HepG2 (cell line): Measurements from ENCODE around the gene NRN1. TPM values are rescaled to one million over a fixed set of nuclear protein-coding genes. Genes with fewer than 3 reads are reported as not detected.

Source experiments
- ATAC-seq: fragments of 200-7000 bp; cut with Tn5 transposase; 3 replicates; pipeline ENCODE4 v1.9.1; 2020; ENCODE audit warnings: mild to moderate bottlenecking, moderate library complexity
- BruUV-seq: library from RNA; stranded (reverse); fragments of 400-500 nt; replicated peaks from 2 replicates; lab custom pipeline; 2021; lab: Mats Ljungman, UMichigan
- CTCF ChIA-PET: fragments of 300-600 bp; formaldehyde crosslinking; extraction: SDS; loops from one replicate; lab custom pipeline; 2021; ENCODE audit warnings: low total read pairs, inconsistent platforms, low intra/inter-chr PET ratio; lab: Yijun Ruan, JAX
- POLR2A ChIA-PET: fragments of 350-600 bp; sonication (Branson Sonifier 250); formaldehyde crosslinking; loops from one replicate; lab custom pipeline; 2020; ENCODE audit warnings: antibody characterized with exemption, inconsistent platforms; lab: Yijun Ruan, JAX
- DNase-seq: peaks from one replicate; pipeline ENCODE4 v3.0.0-alpha.2; 2015; ENCODE audit warnings: low spot score
- FAIRE-seq: peaks from 3 replicates; lab custom pipeline; 2011; peaks lifted over from hg19 to GRCh38; lab: Jason Lieb, UNC
- H2AFZ ChIP-seq: one replicate; pipeline ENCODE4 v1.6.1; 2011; ENCODE audit warnings: low read length, inconsistent platforms
- H3K27ac ChIP-seq: fragments of 300-600 bp; 3 replicates; pipeline ENCODE4 v1.8.0; 2011; ENCODE audit warnings: mixed run types, mild to moderate bottlenecking, mixed read lengths, low read length, inconsistent platforms; ENCODE audit not compliant: insufficient read depth; ENCODE audit errors: extremely low read length
- H3K27me3 ChIP-seq, 2 experiments: fragments of 200-600 bp in 1 of 2; 2 replicates in 1 of 2; 3 replicates in 1 of 2; pipeline versions ENCODE4 v1.6.0 to v1.8.0; 2011; ENCODE audit warnings: low read length in 2 of 2, mild to moderate bottlenecking in 2 of 2, moderate library complexity in 2 of 2, inconsistent platforms in 1 of 2; ENCODE audit not compliant: insufficient read depth in 2 of 2, control insufficient read depth in 1 of 2
- H3K36me3 ChIP-seq, 2 experiments: fragments of 200-600 bp in 1 of 2; replicated peaks in 1 of 2; 2 replicates in 1 of 2; 3 replicates in 1 of 2; pipeline versions ENCODE4 v1.5.1 to v1.8.0; 2011; ENCODE audit warnings: low read length in 2 of 2, inconsistent platforms in 1 of 2; ENCODE audit not compliant: insufficient read depth in 2 of 2, control insufficient read depth in 1 of 2
- H3K4me1 ChIP-seq: 2 replicates; pipeline ENCODE4 v1.5.1; 2012; ENCODE audit warnings: low read length, inconsistent platforms; ENCODE audit not compliant: insufficient read depth
- H3K4me2 ChIP-seq: 2 replicates; pipeline ENCODE4 v1.6.0; 2011; ENCODE audit warnings: low read depth, low read length, inconsistent platforms
- H3K4me3 ChIP-seq, 3 experiments: fragments of 200-600 bp in 1 of 3; sonication (generic), shearing (Covaris generic) in 1 of 3; replicated peaks in 1 of 3; 2 replicates each; pipeline ENCODE4 v1.5.1; 2011 to 2016; ENCODE audit warnings: low read length in 3 of 3, inconsistent platforms in 2 of 3, low read depth in 2 of 3, mild to moderate bottlenecking in 2 of 3, control low read depth in 1 of 3, mixed read lengths in 1 of 3; ENCODE audit not compliant: insufficient read depth in 1 of 3
- H3K79me2 ChIP-seq: one replicate; pipeline ENCODE4 v1.6.1; 2011; ENCODE audit warnings: low read length, inconsistent platforms; ENCODE audit not compliant: insufficient read depth
- H3K9ac ChIP-seq: 2 replicates; pipeline ENCODE4 v1.6.0; 2011; ENCODE audit warnings: mild to moderate bottlenecking, low read depth, low read length, inconsistent platforms; ENCODE audit not compliant: insufficient read depth
- H3K9me3 ChIP-seq: 2 replicates; pipeline ENCODE4 v1.5.1; 2012; ENCODE audit warnings: mild to moderate bottlenecking, low read length
- H4K20me1 ChIP-seq: 2 replicates; pipeline ENCODE4 v1.6.0; 2011; ENCODE audit warnings: inconsistent platforms, mild to moderate bottlenecking, low read length, moderate library complexity; ENCODE audit not compliant: insufficient read depth
- ARID4A ChIP-seq: sonication (generic); formaldehyde crosslinking; IDR thresholded peaks from 2 replicates; pipeline ENCODE4 v1.5.0; 2020; ENCODE audit warnings: mild to moderate bottlenecking, missing genetic modification reagents, borderline replicate concordance
- CEBPB ChIP-seq: IDR thresholded peaks from 2 replicates; pipeline ENCODE4 v1.6.1; 2011; ENCODE audit warnings: low read depth, low read length, improper control_type of control experiment, borderline replicate concordance
- RCOR2 ChIP-seq: IDR thresholded peaks from 2 replicates; pipeline ENCODE4 v1.6.1; 2016; ENCODE audit warnings: missing biosample characterization, missing genetic modification reagents
- XRCC5 ChIP-seq: fragments of 200-400 bp; formaldehyde crosslinking; optimal IDR thresholded peaks from 2 replicates; pipeline ENCODE3; 2017; ENCODE audit warnings: mild to moderate bottlenecking, low read length
- ZNF562 ChIP-seq: sonication (generic); formaldehyde crosslinking; IDR thresholded peaks from 2 replicates; pipeline ENCODE4 v1.8.0; 2022; ENCODE audit warnings: missing genetic modification reagents, borderline replicate concordance
- WGBS: methylation state at CpG from one replicate; pipeline ENCODE4 v1.1.6; 2017; ENCODE audit warnings: low lambda C conversion rate; 5-methylcytosine and 5-hydroxymethylcytosine counted together
- in situ Hi-C: cut with HindIII; loops from 2 replicates; pipeline ENCODE4 v1.10.0; 2017; ENCODE audit warnings: low pct_unique_long_range_greater_than_20kb; ENCODE audit not compliant: extremely low pct_ligation_motif_present
- intact Hi-C: fragments of 100-400 bp; cut with micrococcal nuclease; formaldehyde crosslinking; loops from one replicate; pipeline ENCODE4 v1.10.0; 2022; ENCODE audit not compliant: unreplicated experiment
- polyA plus RNA-seq, 8 experiments: library from polyadenylated mRNA; depleted of rRNA in 3 of 8; stranded (reverse) in 7 of 8; unstranded in 1 of 8; fragments of >200 nt; fragmentation: Illumina TruSeq in 4 of 8; extraction: Trizol in 4 of 8; gene quantifications; 2 replicates each; pipeline versions ENCODE4 v1.2.1 to v1.2.3, GENCODE V29; 2011 to 2016; ENCODE audit warnings: low read depth in 4 of 8, missing spikeins in 1 of 8, mixed read lengths in 1 of 8; ENCODE audit not compliant: insufficient read depth in 1 of 8
- total RNA-seq, 5 experiments: library from RNA; depleted of rRNA; stranded (reverse); fragments of >200 nt; fragmentation: Illumina TruSeq; extraction: Trizol; gene quantifications; 2 replicates each; pipeline ENCODE4 v1.2.3, GENCODE V29; 2016; ENCODE audit warnings: low read depth in 1 of 5

Gene NRN1
- total and polyA plus RNA-seq, 2 of the 13 experiments (the other 11 are each of a cell fraction or from before 2014, with no cell fraction given) = 0.11 TPM; not detected in 1

- TF ChIP-seq ARID4A (CRISPR knock-in tag) (no peak), ZNF562 (CRISPR knock-in tag) (no peak)
These were observed 19.9 kb downstream of the NRN1 start (continued) for GRCh38 chr6:5986861-5987260.

GRCh38 chr6:5984150-5985089 is 22.3 kb downstream of the NRN1 start:
- Histone ChIP-seq H3K9ac (no peak overlapping the region), H3K36me3 (no peaks in the 10 kb centered on the region), H3K79me2 (no peaks in the 10 kb centered on the region), H3K4me3 (no peak overlapping the region), H2AFZ (no peak overlapping the region), H4K20me1 (no peaks in the 10 kb centered on the region), H3K4me1 (no peaks in the 10 kb centered on the region), H3K9me3 (no peaks in the 10 kb centered on the region), H3K27ac (no peak overlapping the region), H3K4me2 (no peak overlapping the region), H3K27me3 (peaks cover 0 to 7% of the 10 kb centered on the region in 2 experiments; a peak in 1 of 5 replicates)
- intact Hi-C loops = no loop called here
- in situ Hi-C loops = no loop called here
- POLR2A ChIA-PET = no interaction called here
- BruUV-seq = no TSS peak
- WGBS = 22% methylated on average over 7 of the region's 7 CpGs
- ATAC-seq = no peak
- TF ChIP-seq XRCC5 = no peak
- TF ChIP-seq CEBPB = peak; percentile 32; the same call in 1 of the 2 replicates
- no peak for TF ChIP-seq RCOR2 (CRISPR knock-in tag)
- CTCF ChIA-PET = no interaction called here
- DNase-seq = no peak
- FAIRE-seq = no peak
